NCI-H510A treated with DMSO at 0.1 percent for 48 hours (cell line): ENCODE measurements around the gene ATG4C.
"Not testable (repeated sequence)": the region's sequence is repeated elsewhere in the genome, so short reads cannot be mapped to it uniquely, and the experiment has no call there.

Experiments used
- DNase-seq: peaks from one replicate; lab custom pipeline; 2025; lab: John Stamatoyannopoulos, UW

Gene ATG4C

GRCh38 chr1:62774971-62775595 is 8.8 kb upstream of the ATG4C start:
- DNase-seq = no peak

DNA sequence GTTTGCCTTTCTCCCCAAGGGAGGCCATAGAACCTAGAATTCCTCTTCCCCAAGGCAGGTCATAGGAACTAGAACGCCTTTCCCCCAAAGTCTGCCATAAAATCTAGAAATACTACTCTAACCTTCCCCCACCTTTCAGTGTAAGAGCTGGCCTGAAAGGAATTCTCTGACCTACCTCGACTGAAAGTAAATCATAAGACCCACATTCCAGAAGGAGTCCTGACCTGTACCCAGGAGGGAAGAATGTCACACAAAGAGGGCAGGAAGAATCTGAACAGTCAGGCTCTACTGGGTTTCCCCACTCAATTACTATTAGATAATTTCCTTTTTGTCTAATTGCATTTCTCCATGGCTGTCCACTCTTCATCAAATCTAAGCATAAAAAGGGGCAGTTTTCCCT is 5.7 kb upstream of the ATG4C start:
- DNase-seq = no peak

- DNase-seq = no peak
These were observed 1.9 kb upstream of the ATG4C start for GRCh38 chr1:62781841-62782543.

DNA sequence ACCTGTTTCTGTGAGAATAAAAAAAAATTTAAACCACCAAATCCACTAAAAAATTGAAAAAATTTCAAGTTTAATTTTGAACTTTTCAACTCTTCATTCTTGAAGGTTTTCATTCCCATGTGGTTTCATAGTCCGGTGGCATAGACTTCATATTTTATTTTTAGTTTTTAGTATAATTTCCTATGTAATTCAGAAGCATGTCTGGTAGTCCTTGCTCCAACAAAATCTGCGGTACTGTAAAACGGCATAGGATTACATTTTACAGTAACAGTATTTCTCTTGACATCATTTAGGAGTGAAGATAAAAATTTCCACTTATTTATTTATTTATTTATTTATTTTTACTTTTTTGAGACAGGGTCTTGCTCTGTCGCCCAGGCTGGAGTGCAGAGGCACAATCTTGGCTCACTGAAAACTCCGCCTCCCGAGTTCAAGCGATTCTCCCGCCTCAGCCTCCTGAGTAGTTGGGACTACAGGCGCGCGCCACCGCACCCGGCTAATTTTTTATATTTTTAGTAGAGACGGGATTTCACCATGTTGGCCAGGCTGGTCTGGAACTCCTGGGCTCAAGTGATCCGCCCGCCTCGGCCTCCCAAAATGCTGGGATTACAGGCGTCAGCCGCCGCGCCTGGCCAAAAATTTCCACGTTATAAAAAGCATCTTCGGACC is 1.3 kb upstream of the ATG4C start:
- not testable (repeated sequence) for DNase-seq

DNA sequence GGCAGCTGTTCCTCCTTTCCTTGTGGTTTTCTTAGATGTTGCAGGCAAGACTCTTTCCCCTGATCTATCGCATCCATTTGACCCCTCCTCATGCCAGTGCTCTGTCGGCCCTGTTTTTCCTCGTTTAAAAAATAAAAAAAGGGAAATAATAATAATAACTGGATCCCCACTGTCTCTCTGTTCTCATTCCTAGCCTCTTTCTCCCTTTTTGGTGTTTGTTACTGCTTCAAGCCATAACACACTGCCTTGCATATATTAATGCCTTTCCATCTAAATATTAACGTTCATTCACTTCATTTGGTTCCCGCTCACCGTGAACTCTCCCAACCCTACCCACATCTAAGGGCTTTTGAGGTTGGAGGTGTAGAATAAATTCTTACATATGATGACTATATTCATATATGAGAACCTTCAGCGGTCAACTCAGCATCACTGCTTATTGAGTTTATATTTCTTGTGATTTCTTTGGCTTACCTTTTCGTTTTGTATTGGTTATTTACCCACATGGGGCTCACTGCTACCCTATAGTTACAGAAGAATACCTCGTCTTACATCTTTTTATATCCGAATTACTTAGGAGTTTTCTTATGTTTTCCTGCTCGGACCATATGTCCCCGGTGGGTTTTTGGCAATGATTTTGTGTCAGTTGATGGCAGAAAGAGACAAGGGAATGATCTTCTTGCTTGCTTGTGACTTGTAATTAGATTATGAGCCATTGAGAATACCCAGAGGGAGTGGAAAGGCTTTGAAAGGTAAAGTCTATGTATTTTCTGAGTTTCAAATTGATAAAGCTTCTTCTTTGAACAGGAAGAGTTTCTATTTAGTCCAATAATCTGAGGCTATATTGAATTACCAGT is 805 bp downstream of the ATG4C start:
- no peak for DNase-seq

DNA sequence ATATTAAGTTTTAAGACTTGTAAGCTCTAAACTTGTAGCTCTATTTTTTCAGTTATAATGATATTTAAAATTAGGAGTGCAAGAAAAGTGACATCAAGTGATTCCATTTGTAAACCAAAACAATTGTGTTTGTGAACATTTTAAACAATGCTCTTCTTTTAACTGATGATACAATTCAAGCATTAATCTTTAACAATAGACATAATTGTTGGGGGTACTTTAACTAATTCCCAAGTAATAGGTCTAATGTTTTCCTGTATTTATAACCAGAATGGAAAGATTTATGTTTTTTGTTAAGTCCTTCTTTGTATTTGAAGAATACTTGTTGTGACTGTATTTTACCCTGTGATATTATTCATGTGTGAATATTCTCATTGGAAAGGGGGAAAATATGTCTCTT is 6.8 kb downstream of the ATG4C start:
- no peak for DNase-seq

DNA sequence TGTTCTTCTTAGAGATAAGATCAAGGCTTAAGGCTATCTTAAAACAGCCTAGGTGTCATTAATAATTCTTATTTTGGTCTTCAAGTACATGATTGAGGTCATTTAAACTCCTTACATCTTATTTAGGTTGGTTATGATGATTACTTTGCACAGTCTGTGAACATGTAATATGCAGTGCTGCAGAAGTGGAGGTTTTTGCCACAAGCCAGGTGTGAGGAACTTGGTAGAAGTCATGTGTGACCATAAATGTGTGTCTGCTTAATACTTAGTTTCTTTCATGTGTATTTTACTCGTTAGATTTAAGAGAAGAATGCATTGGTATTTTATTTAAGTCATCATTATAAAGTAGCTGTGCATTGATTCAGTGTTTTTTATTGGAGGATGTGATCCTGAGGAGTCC is 10.1 kb downstream of the ATG4C start:
- DNase-seq = no peak

DNA sequence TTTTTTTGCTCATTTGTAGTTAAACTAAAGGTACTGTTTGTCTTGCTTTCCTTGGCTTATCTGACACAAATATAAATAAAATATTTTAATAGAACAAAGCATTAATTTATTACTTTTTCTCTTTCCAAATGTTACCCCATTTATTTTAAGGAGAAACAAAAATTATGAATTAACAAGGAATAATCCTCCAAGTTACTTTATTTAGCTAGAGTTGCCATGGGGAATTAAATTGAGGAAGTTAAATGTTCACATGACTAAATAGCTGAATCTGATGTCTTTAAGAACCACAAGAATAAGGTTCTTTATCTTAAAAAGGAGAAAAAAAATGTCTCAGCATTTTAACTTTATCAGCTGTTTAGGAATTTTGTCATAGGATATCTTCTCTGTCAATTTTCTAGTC is 12.3 kb downstream of the ATG4C start:
- DNase-seq = no peak

DNA sequence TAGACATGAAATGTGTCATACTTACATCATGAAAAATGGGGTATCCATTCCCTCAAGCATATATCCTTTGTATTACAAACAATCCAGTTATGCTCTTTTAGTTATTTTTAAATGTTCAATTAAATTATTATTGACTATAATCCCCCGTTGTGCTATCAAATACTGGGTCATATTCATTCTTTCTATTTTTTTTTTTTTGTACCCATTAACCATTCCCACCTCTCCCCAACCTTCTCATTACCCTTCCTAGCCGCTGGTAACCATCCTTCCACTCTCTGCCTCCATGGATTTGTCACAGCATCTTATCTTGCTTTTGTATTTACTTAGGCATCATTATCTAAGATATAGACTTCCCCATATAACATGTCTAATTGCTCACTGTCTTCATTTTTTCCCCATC is 15.8 kb downstream of the ATG4C start:
- DNase-seq = no peak

GRCh38 chr1:62800281-62800680 is 16.3 kb downstream of the ATG4C start:
- no peak for DNase-seq

- DNase-seq = no peak
These were observed 16.9 kb downstream of the ATG4C start for GRCh38 chr1:62800825-62801306.

DNA sequence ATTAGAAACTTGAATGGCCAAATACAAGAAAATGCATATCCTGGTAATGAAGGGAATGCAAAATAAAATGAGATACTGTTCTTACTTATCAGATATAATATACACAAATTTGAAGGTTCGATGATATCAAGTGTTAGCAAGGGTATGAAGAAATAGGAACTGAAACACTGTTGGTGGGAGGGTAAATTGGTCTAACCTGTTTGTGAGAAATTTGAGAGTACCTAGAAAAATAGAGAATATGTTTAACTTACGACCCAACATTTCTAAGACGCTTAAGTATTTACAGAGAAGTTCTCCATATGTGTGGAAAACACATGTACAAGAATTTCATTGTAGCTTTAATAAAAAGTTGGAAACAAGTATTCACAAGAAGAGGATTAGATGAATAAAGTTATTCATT is 25.9 kb downstream of the ATG4C start:
- DNase-seq = no peak

GRCh38 chr1:62810420-62811274 is 26.7 kb downstream of the ATG4C start:
- no peak for DNase-seq

DNA sequence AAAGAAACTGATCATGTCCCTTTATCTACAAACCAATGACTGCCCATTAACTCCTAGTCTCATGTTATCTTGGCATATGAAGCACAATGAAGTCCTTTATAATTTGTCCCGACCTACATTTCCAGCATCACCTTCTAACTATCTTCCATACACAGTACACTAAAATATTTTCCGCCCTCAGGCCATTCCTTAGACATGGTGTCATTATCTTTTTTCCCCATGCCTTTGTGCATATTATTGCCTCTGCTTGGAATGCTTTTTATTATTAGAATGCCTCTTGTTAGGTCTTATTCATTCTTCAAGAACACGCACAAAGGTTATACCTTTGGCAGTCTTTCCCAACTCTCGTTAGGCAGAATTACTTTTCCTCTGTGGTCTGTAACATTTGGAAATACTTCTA is 39.6 kb downstream of the ATG4C start:
- DNase-seq = no peak

DNA sequence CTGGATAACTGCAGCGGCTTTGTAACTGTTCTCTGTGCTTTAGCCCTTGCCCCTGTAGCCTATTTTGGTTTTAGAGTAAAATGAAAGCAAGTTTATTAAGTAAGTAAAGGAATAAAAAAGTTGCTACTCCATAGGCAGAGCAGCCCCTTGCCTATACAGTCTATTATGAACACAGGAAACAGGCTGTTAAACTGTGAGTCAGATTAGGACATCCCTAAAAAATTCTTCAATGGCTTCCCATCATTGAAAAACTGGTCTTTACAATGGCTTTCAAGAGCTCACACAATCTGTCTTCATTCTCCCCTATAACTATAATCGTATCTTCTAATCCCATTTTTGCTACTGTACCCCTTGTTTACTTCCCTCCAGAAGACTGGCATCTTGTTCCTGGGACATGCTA is 43.0 kb downstream of the ATG4C start:
- no peak for DNase-seq

GRCh38 chr1:62827786-62828185 is 43.9 kb downstream of the ATG4C start:
- DNase-seq = not testable (repeated sequence)

DNA sequence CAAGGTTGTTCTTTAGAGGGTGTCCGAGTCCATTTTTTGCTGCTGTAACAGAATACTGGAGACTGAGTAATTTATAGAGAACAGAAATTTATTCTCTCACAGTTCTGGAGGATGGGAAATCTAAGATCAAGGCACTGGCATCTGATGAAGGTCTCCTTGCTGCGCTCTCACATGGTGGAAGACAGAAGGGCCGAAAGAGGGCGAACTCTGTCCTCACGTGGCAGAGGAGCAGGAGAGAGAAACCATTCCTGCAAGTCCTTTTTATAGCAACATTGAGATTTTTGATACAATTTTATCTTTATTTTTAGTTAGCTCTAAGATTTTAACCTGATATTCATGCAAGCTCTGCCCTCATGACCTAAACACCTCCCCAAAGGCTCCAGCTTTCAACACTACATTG is 48.3 kb downstream of the ATG4C start:
- DNase-seq = no peak

GRCh38 chr1:62833529-62833928 is 49.6 kb downstream of the ATG4C start:
- DNase-seq = no peak

DNA sequence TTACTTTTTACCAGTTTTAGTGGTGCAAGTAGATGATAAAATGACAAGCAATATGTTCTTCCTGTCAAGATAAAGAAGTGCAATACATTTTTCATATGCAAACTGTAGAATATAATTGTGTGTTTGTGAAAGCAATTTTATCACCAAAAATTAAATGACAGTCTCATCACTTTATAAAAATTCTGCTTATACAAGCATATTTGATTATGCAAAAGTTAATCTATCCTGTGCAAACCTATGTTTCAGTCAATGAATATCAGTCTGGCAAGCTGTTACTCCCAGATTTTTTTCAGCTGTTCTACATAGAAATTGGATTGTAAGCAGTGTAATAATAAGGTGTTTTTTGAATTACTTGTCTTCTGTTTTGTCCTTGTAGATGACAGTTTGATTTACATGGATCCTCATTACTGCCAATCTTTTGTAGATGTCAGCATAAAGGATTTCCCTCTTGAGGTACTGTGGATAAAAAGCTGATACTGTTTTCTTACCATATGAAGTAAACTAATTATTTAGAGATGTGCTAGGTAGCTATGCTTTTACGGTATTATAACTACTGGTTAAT is 50.5 kb downstream of the ATG4C start:
- no peak for DNase-seq

DNA sequence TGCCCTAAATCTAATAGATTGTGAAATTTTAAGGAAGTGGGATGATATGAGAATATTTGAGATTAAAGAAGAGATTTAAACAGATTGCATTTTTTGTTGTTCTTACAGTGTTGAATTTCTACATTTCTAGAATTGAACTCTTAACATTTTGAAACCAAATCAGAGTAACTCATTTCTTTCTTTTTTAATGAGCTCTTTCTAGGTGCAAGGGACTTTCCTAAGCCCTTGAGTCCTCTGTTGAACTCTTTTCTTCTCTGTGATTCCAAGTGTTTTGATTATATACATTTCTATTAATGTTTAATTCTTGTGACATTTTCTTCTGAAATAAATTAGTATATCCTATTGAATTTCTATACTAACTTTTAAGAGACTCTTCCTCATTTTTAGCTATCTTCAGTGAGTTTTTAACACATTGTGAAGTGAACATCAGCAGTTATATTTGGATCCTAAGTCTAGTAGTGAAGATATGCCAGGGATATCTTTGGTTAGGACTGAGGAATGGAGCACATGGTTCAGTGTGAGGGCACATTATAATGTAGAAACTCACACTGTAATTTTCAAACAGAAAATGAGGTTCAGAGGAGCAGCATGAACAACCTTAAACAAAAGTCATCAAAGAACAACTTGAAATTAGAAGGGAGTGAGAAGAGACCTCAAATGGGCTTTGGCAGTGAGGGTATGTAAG is 53.1 kb downstream of the ATG4C start:
- no peak for DNase-seq

DNA sequence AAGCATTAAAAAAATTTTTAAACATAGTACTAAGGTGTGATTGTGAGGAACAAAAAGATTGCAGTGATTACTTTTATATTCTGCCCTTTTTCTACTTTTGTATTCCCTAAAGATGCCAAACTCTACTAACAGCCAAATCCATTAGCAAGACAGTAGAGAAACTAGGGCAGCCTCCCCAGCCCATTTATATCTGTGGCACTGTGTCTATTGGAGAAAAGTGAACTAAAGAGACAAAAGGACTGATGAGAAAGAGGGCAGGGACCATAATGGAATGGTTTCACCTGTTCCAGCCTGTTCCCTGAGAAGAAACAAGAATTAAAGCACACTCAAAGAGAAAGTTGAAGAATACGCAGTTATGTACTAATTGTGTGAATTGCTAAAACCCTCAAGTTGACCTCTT is 56.6 kb downstream of the ATG4C start:
- no peak for DNase-seq
